ENCODE measurements around the gene ARFGAP2.
A peak's percentile ranks its signal among the peaks of the same experiment; 100 is the strongest.
"Not testable (repeated sequence)": the region's sequence is repeated elsewhere in the genome, so short reads cannot be mapped to it uniquely, and the experiment has no call there.

The ARFGAP2 gene

GRCh38 chr11:47176328-47177228 lies at the start of gene ARFGAP2:
Gene ARFGAP2, minus strand, starts transcription at chr11:47176879. Its CDS starts 26 bp downstream, at chr11:47176853.
- peak within 1 kb of the TSS; percentile 69 to 100 (median 96) for H3K4me3 ChIP-seq

GRCh38 chr11:47225552-47226400 lies 49.1 kb upstream of the ARFGAP2 start:
- Histone ChIP-seq H3K27ac (peak overlapping the region in 2 of 21 experiments; percentile 34 to 70), H3K4me3 (no peak overlapping the region)

More at GRCh38 chr11:47176328-47177228, at the start of gene ARFGAP2:
- H3K27ac ChIP-seq, result peak within 1 kb of the TSS; percentile 80 to 99 (median 97)

- H3K27ac ChIP-seq, result no peak overlapping the region
- no peak overlapping the region for H3K4me3 ChIP-seq
Observed at GRCh38 chr11:47222696-47223095, 46.0 kb upstream of the ARFGAP2 start.

GRCh38 chr11:47220401-47220821 lies 43.7 kb upstream of the ARFGAP2 start:
- peak overlapping the region in 1 of 21 experiments; percentile 12 for H3K27ac ChIP-seq
- no peak overlapping the region for H3K4me3 ChIP-seq

DNA sequence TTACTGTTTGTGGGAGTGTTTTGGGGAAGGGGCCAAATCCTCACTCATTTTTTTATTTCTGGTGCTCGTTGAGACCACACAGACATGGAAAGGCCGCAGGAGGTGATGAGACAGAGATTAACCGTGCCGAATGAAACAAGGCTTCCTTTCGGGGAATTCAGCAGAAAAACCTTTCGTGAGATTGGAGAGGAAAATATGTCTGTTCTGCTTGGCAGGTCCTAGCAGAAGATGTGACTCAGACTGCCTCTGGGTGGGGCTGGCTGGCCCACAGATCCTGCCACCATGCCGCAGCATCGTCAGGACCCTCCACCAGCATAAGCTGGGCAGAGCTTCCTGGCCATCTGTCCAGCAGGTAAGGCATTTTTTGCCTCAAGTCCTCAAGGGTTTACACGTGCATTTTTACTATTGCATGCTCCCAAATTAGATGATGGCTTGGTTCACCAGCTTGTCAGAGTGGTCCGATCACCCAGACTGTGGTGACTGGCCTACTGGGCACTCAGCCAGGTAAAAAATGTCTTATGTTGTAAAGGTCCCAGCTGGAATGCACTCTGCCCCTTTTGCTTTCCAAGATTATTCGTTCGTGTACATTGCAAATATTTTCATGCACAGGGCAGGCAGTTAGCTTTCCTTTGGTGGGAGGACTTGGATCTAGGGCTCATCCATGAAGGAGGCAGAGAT lies 39.6 kb upstream of the ARFGAP2 start:
- Histone ChIP-seq H3K4me3 (peak overlapping the region; percentile 49 to 71 (median 62)), H3K27ac (peak overlapping the region in 20 of 21 experiments; percentile 64 to 96 (median 92))

GRCh38 chr11:47215366-47215910 lies 38.8 kb upstream of the ARFGAP2 start:
- H3K4me3 ChIP-seq, result peak overlapping the region; percentile 49 to 71 (median 62)

GRCh38 chr11:47213950-47214565 lies 37.4 kb upstream of the ARFGAP2 start:
- peak overlapping the region; percentile 31 to 96 (median 92) for H3K27ac ChIP-seq
- peak overlapping the region; percentile 49 to 71 (median 62) for H3K4me3 ChIP-seq

More at GRCh38 chr11:47215366-47215910, 38.8 kb upstream of the ARFGAP2 start:
- peak overlapping the region; percentile 74 to 96 (median 92) for H3K27ac ChIP-seq

GRCh38 chr11:47212938-47213337 lies 36.3 kb upstream of the ARFGAP2 start:
- H3K27ac ChIP-seq, result peak overlapping the region in 1 of 21 experiments; percentile 92

DNA sequence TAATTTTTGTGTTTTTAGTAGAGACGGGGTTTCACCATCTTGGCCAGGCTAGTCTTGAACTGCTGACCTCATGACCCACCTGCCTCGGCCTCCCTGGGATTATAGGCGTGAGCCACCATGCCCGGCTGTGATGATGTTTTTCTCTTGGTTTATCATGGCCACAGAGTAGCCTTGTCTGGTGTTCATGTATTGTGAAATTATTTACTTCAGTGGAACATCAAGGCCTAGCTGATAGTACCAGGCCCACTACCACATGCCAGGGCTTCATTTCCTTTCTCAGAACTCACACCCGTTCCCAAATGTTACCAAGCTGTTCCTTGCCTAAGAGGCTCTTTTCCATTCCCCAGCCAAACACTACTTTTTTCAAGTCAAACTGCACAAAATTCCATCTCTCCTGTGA lies 31.9 kb upstream of the ARFGAP2 start:
- Histone ChIP-seq H3K4me3 (no peak overlapping the region), H3K27ac (no peak overlapping the region)

More at GRCh38 chr11:47212938-47213337, 36.3 kb upstream of the ARFGAP2 start:
- no peak overlapping the region for H3K4me3 ChIP-seq

DNA sequence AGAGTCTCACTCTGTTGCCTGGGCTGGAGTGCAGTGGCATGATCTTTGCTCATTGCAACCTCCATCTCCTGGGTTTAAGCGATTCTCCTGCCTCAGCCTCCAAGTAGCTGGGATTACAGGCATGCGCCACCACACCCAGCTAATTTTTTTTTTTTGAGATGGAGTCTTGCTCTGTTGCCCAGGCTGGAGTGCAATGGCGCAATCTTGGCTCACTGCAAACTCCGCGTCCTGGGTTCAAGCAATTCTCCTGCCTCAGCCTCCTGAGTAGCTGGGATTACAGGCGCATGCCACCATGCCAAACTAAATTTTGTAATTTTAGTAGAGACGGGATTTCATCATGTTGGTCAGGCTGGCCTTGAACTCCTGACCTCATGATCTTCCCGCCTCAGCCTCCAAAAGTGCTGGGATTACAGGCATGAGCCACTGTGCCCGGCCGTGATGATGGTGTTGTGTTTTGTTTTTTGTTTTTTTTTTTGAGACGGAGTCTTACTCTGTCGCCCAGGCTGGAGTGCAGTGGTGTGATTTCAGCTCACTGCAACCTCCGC lies 31.4 kb upstream of the ARFGAP2 start:
- not testable (repeated sequence) for H3K4me3 ChIP-seq, H3K27ac ChIP-seq

- Histone ChIP-seq H3K27ac (no peak overlapping the region), H3K4me3 (no peak overlapping the region)
Observed at GRCh38 chr11:47207459-47207858, 30.8 kb upstream of the ARFGAP2 start.

- not testable (repeated sequence) for H3K4me3 ChIP-seq, H3K27ac ChIP-seq
Observed at GRCh38 chr11:47206577-47206976, 29.9 kb upstream of the ARFGAP2 start.

GRCh38 chr11:47204637-47204989 lies 27.9 kb upstream of the ARFGAP2 start:
- H3K27ac ChIP-seq, result peak overlapping the region in 10 of 21 experiments; percentile 3 to 52 (median 30)
- H3K4me3 ChIP-seq, result no peak overlapping the region

- H3K27ac ChIP-seq, result no peak overlapping the region
- no peak overlapping the region for H3K4me3 ChIP-seq
Observed at GRCh38 chr11:47202576-47202975, 25.9 kb upstream of the ARFGAP2 start.

DNA sequence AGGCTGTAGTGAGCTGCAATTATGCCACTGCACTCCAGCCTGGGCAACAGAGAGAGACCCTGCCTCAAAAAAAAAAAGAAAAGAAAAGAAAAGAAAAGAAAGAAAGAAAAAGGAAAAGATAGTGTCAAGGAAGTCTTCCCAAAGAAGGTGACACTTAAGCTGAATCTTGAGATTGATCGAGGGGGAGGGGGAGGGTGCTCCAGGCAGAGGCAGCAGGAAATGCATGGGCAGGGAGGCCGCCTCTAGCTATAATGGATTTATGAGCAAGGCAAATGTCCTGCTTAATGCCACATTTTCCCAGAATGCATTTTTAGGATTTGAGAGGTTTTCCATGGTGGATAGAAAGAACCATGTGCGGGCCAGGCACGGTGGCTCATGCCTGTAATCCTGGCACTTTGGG lies 24.3 kb upstream of the ARFGAP2 start:
- no peak overlapping the region for H3K4me3 ChIP-seq
- no peak overlapping the region for H3K27ac ChIP-seq

DNA sequence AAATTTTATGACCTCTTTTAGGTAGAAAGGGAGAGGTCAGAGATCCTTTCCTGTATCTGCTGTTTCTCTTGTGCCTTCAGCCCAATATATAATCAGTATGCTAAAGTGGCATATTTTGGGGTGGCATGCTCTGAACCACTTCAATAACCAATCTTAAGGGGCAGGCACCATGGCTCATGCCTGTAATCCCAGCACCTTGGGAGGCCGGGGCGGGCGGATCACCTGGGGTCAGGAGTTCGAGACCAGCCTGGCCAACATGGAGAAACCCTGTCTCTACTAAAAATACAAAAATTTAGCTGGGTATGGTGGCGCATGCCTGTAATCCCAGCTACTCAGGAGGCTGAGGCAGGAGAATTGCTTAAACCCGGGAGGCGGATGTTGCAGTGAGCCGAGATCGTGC lies 21.5 kb upstream of the ARFGAP2 start:
- not testable (repeated sequence) for H3K4me3 ChIP-seq, H3K27ac ChIP-seq

DNA sequence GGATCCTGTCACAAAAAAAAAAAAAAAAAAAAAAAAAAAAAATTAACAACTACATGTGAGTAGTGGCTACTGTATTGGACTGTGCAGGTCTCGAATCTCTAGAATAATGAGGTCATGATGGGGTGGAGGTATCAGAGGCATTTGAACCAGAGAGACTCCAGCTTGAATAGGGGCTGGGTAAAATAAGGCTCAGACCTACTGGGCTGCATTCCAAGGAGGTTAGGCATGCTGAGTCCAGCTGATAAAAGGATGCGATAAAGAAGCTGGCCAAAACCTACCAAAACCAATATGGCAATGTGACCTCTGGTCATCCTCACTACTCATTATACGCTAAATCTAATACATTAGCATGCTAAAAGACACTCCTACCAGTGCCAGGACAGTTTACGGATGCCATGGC lies 15.4 kb upstream of the ARFGAP2 start:
- H3K4me3 ChIP-seq, result no peak overlapping the region
- H3K27ac ChIP-seq, result no peak overlapping the region

DNA sequence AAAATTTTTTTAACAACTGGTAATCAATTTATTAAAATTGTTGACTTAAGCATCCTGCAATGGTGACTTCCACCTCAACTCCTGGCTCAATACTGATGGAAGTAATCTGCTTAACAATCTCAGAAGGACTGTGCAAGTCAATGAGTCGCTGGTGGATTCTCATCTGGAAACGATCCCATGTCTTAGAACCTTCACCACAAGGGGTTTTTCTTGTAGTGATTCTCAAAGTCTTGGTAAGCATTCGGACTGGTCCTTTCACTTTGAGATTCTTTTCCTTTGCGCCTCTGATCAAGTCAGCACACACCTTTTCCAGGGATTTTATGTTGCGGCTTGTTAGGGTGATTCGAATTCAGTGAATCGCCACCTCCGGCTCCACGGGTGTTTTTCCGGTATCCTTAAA lies 14.5 kb upstream of the ARFGAP2 start:
- not testable (repeated sequence) for H3K27ac ChIP-seq, H3K4me3 ChIP-seq

Data from skin epidermis (tissue), 12 donors.